Naive thymus-derived CD4-positive, alpha-beta T cell (primary cell): ENCODE data around the gene CFAP299. TPM values are rescaled to one million over a fixed set of nuclear protein-coding genes. Genes with fewer than 3 reads are reported as not detected.

ENCODE experiments used
- ATAC-seq: fragments of 150-1000 bp; cut with Tn5 transposase; 2 replicates; pipeline ENCODE4 v1.10.0; 2021; ENCODE audit warnings: mild to moderate bottlenecking, moderate library complexity
- CTCF ChIA-PET: fragments of 350-600 bp; sonication (Branson Sonifier 250); formaldehyde crosslinking; loops from one replicate; lab custom pipeline; 2021; ENCODE audit warnings: antibody characterized with exemption; lab: Charles Lee
- POLR2A ChIA-PET: fragments of 350-600 bp; sonication (Branson Sonifier 250); formaldehyde crosslinking; loops from one replicate; lab custom pipeline; 2021; ENCODE audit warnings: antibody characterized with exemption, inconsistent platforms; lab: Charles Lee
- DNase-seq, 9 donors: peaks; one replicate each; pipeline versions ENCODE4 v3.0.0 to v3.0.0-alpha.2; 2020 to 2022; ENCODE audit warnings: mixed read lengths in 1 of 9
- H3K27ac ChIP-seq: one replicate; pipeline ENCODE4 v1.7.0; 2013; ENCODE audit warnings: mild to moderate bottlenecking, low read depth, low read length, moderate library complexity
- H3K27me3 ChIP-seq, 2 donors: one replicate each; pipeline ENCODE4 v1.7.0; 2013; ENCODE audit warnings: low read length in 2 of 2, mild to moderate bottlenecking in 2 of 2, moderate library complexity in 2 of 2; ENCODE audit not compliant: control insufficient read depth in 2 of 2, insufficient read depth in 2 of 2
- H3K36me3 ChIP-seq, 3 experiments: 1 replicate in 2 of 3; 2 replicates in 1 of 3; pipeline ENCODE4 v1.7.0; 2013; ENCODE audit warnings: low read length in 3 of 3, mild to moderate bottlenecking in 3 of 3, moderate library complexity in 1 of 3; ENCODE audit not compliant: insufficient read depth in 3 of 3, control insufficient read depth in 2 of 3
- H3K4me1 ChIP-seq, 2 donors: one replicate each; pipeline ENCODE4 v1.7.0; 2013; ENCODE audit warnings: low read length in 2 of 2, mild to moderate bottlenecking in 2 of 2, moderate library complexity in 1 of 2; ENCODE audit not compliant: control insufficient read depth in 2 of 2, insufficient read depth in 2 of 2
- H3K4me3 ChIP-seq: 2 replicates; pipeline ENCODE4 v1.7.0; 2013; ENCODE audit warnings: mild to moderate bottlenecking, low read length
- H3K9me3 ChIP-seq, 3 experiments: 1 replicate in 2 of 3; 2 replicates in 1 of 3; pipeline ENCODE4 v1.7.0; 2013; ENCODE audit warnings: low read length in 3 of 3; ENCODE audit not compliant: control insufficient read depth in 2 of 3
- H3K27ac Mint-ChIP-seq, 9 donors: one replicate each; pipeline ENCODE4 v1.8.0; 2020 to 2022; ENCODE audit warnings: mixed read lengths in 9 of 9, mild to moderate bottlenecking in 8 of 9, moderate library complexity in 5 of 9, inconsistent platforms in 2 of 9
- H3K27me3 Mint-ChIP-seq, 5 donors: one replicate each; pipeline ENCODE4 v1.8.0; 2021 to 2022; ENCODE audit warnings: mixed read lengths in 5 of 5, mild to moderate bottlenecking in 1 of 5
- H3K36me3 Mint-ChIP-seq, 5 donors: one replicate each; pipeline ENCODE4 v1.8.0; 2020 to 2022; ENCODE audit warnings: mixed read lengths in 5 of 5, mild to moderate bottlenecking in 3 of 5, inconsistent platforms in 1 of 5
- H3K4me1 Mint-ChIP-seq, 7 donors: one replicate each; pipeline ENCODE4 v1.8.0; 2020 to 2022; ENCODE audit warnings: mixed read lengths in 7 of 7, mild to moderate bottlenecking in 3 of 7, inconsistent platforms in 1 of 7
- H3K4me3 Mint-ChIP-seq, 10 donors: one replicate each; pipeline ENCODE4 v1.8.0; 2020 to 2022; ENCODE audit warnings: mild to moderate bottlenecking in 10 of 10, mixed read lengths in 10 of 10, moderate library complexity in 6 of 10, inconsistent platforms in 2 of 10
- H3K9me3 Mint-ChIP-seq, 11 donors: one replicate each; pipeline ENCODE4 v1.8.0; 2020 to 2022; ENCODE audit warnings: mixed read lengths in 11 of 11, mild to moderate bottlenecking in 4 of 11, inconsistent platforms in 1 of 11, moderate library complexity in 1 of 11
- intact Hi-C, 2 donors: fragments of 100-400 bp; cut with micrococcal nuclease; formaldehyde crosslinking; loops; one replicate each; pipeline ENCODE4 v1.15.1; 2023
- polyA plus RNA-seq, 2 donors: library from polyadenylated mRNA; unstranded; fragments of 300-500 nt; fragmentation: Illumina TruSeq; gene quantifications; one replicate each; pipeline ENCODE4 v1.2.3, GENCODE V29; 2021
- total RNA-seq, 6 experiments: library from RNA in 5 of 6; stranded (reverse) in 5 of 6; gene quantifications; 1 replicate in 5 of 6; 2 replicates in 1 of 6; pipeline ENCODE4 v1.2.3 and lab custom pipeline; 2021 to 2026

The CFAP299 gene
- total and polyA plus RNA-seq, 7 experiments from 2014 or later = not detected

DNA sequence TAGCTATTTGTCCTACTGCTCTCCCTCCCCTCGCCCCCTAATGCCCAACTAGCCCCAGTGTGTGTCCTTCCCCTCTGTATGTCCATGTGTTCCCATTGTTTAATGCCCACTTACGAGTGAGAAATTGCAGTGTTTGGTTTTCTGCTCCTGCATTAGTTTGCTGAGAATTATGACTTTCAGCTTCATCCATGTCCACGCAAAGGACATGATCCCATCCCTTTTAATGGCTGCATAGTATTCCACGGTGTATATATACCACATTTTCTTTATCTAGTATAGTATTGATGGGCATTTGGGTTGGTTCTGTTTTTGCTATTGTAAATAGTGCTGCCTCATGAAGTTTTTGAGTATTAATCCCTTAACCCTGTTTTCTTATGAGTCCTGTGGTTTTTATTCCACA, 33.6 kb upstream of the CFAP299 start:
- no peak for ATAC-seq

DNA sequence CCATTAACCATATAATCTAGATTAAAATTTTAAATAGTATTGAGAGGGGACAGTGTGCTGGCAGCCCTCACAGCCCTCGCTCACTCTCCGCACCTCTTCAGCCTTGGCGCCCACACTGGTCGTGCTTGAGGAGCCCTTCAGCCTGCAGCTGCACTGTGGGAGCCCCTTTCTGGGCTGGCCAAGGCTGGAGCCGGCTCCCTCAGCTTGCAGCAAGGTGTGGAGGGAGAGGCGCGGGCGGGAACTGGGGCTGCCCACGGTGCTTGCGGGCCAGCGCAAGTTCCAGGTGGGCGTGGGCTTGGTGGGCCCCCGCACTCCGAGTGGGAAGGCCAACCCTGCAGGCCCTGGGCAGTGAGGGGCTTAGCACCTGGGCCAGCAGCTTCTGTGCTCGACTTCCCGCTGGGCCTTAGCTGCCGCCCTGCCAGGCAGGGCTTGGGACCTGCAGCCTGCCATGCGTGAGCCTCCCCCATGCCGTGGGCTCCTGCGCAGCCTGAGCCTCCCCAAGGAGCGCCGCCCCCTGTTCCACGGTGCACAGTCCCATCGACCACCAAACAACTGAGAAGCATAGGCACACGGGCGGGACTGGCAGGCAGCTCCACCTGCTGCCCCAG, 32.8 kb upstream of the CFAP299 start:
- no peaks in the 10 kb centered on the region for H3K36me3 Mint-ChIP-seq
- POLR2A ChIA-PET = no interaction called here
- Histone ChIP-seq H3K4me1 (no peaks in the 10 kb centered on the region), H3K36me3 (no peaks in the 10 kb centered on the region), H3K27me3 (no peaks in the 10 kb centered on the region), H3K27ac (no peak overlapping the region), H3K9me3 (no peaks in the 10 kb centered on the region), H3K4me3 (no peak overlapping the region)
- H3K4me1 Mint-ChIP-seq = no peaks in the 10 kb centered on the region
- CTCF ChIA-PET = no interaction called here
- DNase-seq (no peak), ATAC-seq (no peak)
- H3K9me3 Mint-ChIP-seq = peaks cover 0 to 3% (median 0%) of the 10 kb centered on the region in 11 donors
- intact Hi-C loops = no loop called here
- no peak overlapping the region for H3K4me3 Mint-ChIP-seq
- H3K27me3 Mint-ChIP-seq = peaks cover 3 to 33% (median 23%) of the 10 kb centered on the region in 5 donors
- no peak overlapping the region for H3K27ac Mint-ChIP-seq

More for the DNA sequence above, 33.6 kb upstream of the CFAP299 start:
- H3K4me1 Mint-ChIP-seq = no peaks in the 10 kb centered on the region
- DNase-seq = no peak
- POLR2A ChIA-PET = no interaction called here
- H3K4me3 Mint-ChIP-seq = no peak overlapping the region
- peaks cover 0 to 33% (median 18%) of the 10 kb centered on the region in 5 donors for H3K27me3 Mint-ChIP-seq
- CTCF ChIA-PET = no interaction called here
- intact Hi-C loops = no loop called here
- Histone ChIP-seq H3K36me3 (no peaks in the 10 kb centered on the region), H3K27ac (no peak overlapping the region), H3K4me3 (no peak overlapping the region), H3K27me3 (no peaks in the 10 kb centered on the region), H3K4me1 (no peaks in the 10 kb centered on the region), H3K9me3 (no peaks in the 10 kb centered on the region)
- H3K36me3 Mint-ChIP-seq = no peaks in the 10 kb centered on the region
- no peak overlapping the region for H3K27ac Mint-ChIP-seq
- H3K9me3 Mint-ChIP-seq = peaks cover 0 to 3% (median 0%) of the 10 kb centered on the region in 11 donors

DNA sequence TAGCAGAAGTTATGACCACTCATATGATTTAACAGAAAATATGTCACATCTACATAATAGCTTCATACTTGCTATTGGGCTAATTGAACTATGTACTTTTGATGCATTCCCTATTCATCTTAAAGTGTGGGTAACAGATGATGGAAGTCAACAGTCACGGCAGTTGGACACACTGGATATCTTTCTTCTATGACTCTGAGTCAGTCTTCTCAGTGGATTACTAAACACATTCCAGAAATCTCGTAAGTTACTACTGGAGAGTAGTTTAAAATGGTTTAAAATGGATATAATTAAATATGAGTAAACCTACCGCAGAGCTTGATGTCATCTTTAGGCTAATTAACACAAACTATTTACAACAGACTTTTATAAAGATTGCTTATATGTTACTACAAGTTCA, 30.1 kb upstream of the CFAP299 start:
- ATAC-seq (no peak), DNase-seq (no peak)
- Histone ChIP-seq H3K4me3 (no peak overlapping the region), H3K9me3 (no peaks in the 10 kb centered on the region), H3K36me3 (no peaks in the 10 kb centered on the region), H3K4me1 (no peaks in the 10 kb centered on the region), H3K27me3 (no peaks in the 10 kb centered on the region), H3K27ac (no peak overlapping the region)
- no peaks in the 10 kb centered on the region for H3K36me3 Mint-ChIP-seq
- intact Hi-C loops = no loop called here
- peaks cover 0 to 3% (median 0%) of the 10 kb centered on the region in 11 donors for H3K9me3 Mint-ChIP-seq
- POLR2A ChIA-PET = no interaction called here
- H3K27ac Mint-ChIP-seq = no peak overlapping the region
- no peaks in the 10 kb centered on the region for H3K4me1 Mint-ChIP-seq
- no peak overlapping the region for H3K4me3 Mint-ChIP-seq
- peaks cover 11 to 55% (median 33%) of the 10 kb centered on the region in 5 donors for H3K27me3 Mint-ChIP-seq
- CTCF ChIA-PET = no interaction called here

DNA sequence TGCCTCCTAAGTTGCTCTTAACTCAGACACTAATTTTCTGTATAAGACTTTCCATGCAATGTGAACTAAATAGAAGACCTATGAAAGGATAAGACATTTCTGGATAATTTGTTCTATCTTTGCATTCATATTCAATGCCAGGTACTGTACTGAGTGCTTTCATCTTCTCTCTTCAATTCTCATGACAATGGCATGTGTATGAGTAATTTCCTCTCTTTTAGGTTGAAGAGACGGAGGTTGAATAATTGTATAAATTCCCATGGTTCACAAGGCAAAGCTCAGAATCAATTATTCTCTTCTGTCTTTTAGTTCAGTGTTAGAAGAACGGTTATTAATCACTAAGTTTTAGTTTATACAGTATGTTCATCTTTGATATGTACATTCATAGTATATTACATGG, 29.3 kb upstream of the CFAP299 start:
- CTCF ChIA-PET = no interaction called here
- Mint-ChIP-seq H3K27ac (no peak overlapping the region), H3K27me3 (peaks cover 13 to 50% (median 33%) of the 10 kb centered on the region in 5 donors), H3K4me1 (no peaks in the 10 kb centered on the region), H3K9me3 (peaks cover 0 to 3% (median 0%) of the 10 kb centered on the region in 11 donors), H3K4me3 (no peak overlapping the region), H3K36me3 (no peaks in the 10 kb centered on the region)
- ATAC-seq (no peak), DNase-seq (no peak)
- Histone ChIP-seq H3K4me3 (no peak overlapping the region), H3K27ac (no peak overlapping the region), H3K9me3 (no peaks in the 10 kb centered on the region), H3K4me1 (no peaks in the 10 kb centered on the region), H3K27me3 (no peaks in the 10 kb centered on the region), H3K36me3 (no peaks in the 10 kb centered on the region)
- intact Hi-C loops = no loop called here
- POLR2A ChIA-PET = no interaction called here

DNA sequence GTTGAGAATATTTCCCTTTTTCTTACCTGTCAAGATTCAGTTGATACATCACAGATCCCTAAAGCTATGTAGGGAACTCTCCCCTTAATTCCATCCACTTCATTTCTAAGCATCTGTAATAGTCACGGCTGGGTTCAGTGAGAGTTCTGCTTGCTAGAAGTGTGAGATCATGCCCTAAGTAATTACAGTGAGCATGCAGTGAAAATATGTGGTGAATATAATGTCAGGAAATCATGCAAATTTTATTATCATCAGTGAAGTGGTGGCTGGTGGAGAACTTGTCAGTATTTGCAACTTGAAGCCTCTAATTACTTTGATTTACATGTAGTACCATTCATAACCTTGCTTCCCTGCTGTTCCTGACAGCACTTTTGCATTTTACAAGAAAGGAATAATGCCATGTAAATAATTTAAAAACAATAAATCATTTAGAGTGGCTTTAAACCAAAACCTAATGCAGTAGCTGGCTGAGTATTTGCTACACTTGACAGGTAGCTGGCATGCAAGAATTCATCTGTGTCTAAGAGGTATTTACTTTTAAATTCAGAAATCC, 28.3 kb upstream of the CFAP299 start:
- Histone ChIP-seq H3K27ac (no peak overlapping the region), H3K36me3 (no peaks in the 10 kb centered on the region), H3K4me1 (no peaks in the 10 kb centered on the region), H3K27me3 (no peaks in the 10 kb centered on the region), H3K9me3 (no peaks in the 10 kb centered on the region), H3K4me3 (no peak overlapping the region)
- no peak for DNase-seq
- peaks cover 0 to 1% (median 0%) of the 10 kb centered on the region in 11 donors for H3K9me3 Mint-ChIP-seq
- ChIA-PET CTCF (no interaction called here), POLR2A (no interaction called here)
- H3K36me3 Mint-ChIP-seq = no peaks in the 10 kb centered on the region
- no peak overlapping the region for H3K27ac Mint-ChIP-seq
- H3K27me3 Mint-ChIP-seq = peaks cover 14 to 42% (median 33%) of the 10 kb centered on the region in 5 donors
- no peak for ATAC-seq
- no peak overlapping the region for H3K4me3 Mint-ChIP-seq
- H3K4me1 Mint-ChIP-seq = no peaks in the 10 kb centered on the region
- intact Hi-C loops = no loop called here

DNA sequence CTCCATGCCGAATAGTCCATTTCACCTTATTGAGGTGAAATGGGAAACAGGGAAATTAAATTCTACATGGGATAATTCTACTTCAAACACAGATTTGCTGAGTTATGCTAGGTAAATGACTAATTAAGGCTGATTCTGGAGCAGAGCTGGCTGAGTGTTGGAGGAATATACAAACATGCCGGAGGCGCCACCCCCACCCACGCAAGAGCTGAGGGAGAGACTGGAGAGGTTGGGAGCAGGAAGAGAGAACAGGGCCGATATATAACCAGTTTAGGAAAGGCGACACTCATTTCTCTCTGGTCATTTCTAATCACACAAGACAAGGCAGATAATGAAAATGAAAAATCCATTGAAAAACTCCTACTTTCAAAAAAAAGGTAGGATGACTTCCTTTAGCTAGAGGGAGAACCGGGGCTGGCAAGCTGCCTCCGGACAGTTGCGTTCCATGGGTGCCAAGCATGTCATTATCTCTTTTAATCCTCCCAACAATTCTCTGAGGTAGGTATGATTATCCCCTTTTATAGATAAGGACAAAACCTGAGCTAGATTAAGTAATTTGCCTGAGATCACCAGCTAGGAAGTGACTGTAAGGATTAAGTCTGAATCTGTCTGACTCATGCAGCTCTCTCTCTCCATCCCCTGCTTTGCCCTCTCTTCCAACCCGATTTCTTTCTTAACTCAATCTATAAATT, 27.6 kb upstream of the CFAP299 start:
- Mint-ChIP-seq H3K4me3 (no peak overlapping the region), H3K27me3 (peaks cover 14 to 42% (median 33%) of the 10 kb centered on the region in 5 donors), H3K4me1 (no peaks in the 10 kb centered on the region), H3K9me3 (peaks cover 0 to 1% (median 0%) of the 10 kb centered on the region in 11 donors), H3K27ac (no peak overlapping the region), H3K36me3 (no peaks in the 10 kb centered on the region)
- Histone ChIP-seq H3K36me3 (no peaks in the 10 kb centered on the region), H3K4me3 (no peak overlapping the region), H3K27me3 (no peaks in the 10 kb centered on the region), H3K27ac (no peak overlapping the region), H3K9me3 (no peaks in the 10 kb centered on the region), H3K4me1 (no peaks in the 10 kb centered on the region)
- ATAC-seq (no peak), DNase-seq (no peak)
- intact Hi-C loops = no loop called here
- ChIA-PET CTCF (no interaction called here), POLR2A (no interaction called here)
